Activated CD4-positive, alpha-beta T cell treated with anti-CD3 and anti-CD28 coated beads, Interleukin-10, Interleukin-2, amounts not matched to agents 100 ng/mL and 50 ng/mL, durations not matched to agents 16 hours and 8 hours (primary cell): Measurements from ENCODE around the gene MYH14.
"Not testable (repeated sequence)": the region's sequence is repeated elsewhere in the genome, so short reads cannot be mapped to it uniquely, and the experiment has no call there.

Experiments
- DNase-seq: peaks from one replicate; pipeline ENCODE4 v3.0.0-alpha.2; 2020

The MYH14 gene

DNA sequence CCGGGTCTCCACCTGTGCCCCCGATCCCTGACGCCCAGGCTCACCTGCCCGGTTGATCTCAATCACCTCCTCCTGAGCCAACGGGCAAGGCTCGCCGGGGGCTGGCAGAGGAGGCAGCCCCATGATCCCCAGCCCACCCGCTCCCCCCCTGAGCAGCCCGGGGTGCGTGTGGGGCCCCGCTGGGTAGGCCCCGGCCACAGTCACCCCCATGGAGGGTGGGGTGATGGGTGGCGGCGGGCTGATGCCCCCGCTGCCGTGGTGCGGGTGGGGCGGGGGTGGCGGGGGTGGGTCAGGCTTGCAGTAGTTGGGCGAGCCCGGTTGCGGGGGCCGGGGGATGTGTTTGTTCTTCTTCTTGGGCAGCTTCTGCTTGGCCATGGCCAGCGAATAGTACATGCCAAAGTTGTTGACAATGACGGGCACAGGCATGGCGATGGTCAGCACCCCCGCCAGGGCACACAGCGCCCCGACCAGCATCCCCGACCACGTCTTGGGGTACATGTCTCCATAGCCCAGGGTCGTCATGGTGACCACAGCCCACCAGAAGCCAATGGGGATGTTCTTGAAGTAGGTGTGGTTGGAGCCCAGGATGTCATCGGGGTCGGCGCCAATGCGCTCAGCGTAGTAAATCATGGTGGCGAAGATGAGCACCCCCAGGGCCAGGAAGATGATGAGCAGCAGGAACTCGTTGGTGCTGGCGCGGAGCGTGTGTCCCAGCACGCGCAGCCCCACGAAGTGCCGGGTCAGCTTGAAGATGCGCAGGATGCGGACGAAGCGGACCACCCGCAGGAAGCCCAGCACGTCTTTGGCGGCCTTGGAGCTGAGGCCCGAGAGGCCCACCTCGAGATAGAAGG, 119.7 kb downstream of the MYH14 start:
- DNase-seq: no peak

DNA sequence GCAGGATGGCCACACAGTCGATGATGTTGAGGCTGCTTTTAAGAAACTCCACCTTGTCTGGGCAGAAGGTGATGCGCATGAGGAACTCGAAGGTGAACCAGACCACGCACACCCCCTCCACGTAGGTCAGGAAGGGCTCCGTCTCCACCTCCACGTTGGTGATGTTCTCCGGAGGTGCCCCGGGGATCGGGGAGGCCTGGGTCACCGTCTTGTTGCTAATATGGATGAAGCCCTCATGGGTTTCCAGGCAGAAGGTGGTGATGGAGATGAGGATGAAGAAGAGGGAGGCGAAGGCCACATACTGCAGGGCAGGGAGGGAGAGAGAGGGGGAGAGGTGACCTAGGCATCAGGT, 120.3 kb downstream of the MYH14 start:
- no peak for DNase-seq

DNA sequence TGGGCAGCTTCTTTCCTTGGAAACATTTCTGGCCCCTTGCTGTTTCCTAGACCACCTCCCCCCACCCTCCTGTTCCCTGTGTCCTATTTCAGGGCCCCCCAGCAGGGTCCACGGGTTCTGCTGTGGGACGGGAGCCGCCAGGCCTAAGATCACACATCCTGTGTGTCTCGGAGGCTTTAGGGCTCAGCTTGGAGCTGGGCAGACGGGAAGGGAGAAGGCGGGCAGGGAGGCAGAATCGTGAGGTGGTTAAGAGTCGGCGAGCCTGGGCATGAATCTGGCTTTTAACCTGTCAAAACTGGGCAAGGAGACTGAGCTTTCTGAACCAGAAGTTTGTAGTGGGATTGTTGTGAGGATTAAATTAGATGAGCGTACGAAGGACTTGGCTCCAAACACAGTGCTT, 120.9 kb downstream of the MYH14 start:
- DNase-seq: no peak

DNA sequence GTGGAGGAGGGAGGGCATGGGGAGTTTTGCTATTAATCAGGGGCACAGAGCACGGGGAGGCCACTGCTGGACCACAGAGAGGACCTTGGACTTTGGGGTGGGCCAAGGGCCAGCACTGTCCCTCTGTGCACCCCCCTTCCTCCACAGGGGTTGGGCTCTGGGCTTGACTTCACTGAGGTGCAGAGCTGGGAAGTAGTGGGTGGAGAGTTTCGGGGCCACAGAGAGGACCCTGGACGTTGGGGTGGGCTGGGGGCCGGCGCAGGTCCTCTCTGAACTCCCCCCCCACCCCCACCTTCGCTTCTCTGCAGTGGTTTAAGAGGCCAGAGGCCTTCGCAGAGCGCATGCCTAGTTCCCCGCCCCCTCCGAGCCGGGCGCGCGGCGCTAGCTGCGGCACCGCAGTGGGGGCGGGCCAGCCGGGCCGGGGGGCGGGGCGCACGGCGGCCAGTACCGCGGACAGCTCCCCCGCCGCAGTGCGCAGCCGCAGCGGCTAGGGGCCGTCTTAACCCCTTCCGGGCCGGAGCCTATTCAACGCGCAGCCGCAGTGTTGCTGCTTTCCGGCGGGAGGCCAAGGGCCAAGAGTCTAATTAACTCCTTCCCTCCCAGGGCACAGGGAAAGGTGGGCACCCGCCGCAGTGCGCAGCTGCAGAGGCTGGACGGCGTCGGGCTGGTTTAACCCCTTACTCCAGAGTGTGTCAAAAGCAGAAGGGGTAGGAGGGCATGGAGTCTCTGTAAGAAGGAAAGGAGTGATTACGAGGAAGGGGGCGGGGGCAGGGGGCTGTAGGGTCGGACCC, 122.1 kb downstream of the MYH14 start:
- DNase-seq: peak; percentile 91

DNA sequence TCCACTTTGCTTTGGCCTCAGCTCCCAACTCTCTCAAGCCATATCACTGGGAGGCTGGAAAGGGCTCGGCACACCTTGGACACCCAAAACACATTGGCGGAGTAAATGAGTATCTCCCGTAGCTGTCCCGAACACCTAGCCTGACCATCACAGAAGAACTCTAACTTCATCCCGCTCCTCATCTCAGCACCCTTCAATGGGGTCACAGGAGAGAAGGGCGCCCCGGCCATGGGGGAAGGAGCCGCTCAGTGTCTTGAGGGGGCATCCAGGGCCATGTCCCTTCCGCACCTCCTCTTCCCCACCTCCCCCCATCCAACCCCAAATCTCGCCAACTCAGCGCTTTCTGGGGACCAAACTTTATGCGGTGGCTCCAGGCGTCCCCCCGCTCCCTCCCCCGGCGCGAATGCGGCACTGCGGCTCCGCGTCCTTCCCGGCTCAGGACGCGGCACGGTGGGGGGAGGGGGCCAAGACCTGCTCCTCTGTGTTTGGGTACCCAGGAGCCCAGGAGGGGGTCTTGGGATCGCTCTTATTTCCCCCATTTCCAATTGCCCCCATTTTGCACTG, 122.8 kb downstream of the MYH14 start:
- no peak for DNase-seq

DNA sequence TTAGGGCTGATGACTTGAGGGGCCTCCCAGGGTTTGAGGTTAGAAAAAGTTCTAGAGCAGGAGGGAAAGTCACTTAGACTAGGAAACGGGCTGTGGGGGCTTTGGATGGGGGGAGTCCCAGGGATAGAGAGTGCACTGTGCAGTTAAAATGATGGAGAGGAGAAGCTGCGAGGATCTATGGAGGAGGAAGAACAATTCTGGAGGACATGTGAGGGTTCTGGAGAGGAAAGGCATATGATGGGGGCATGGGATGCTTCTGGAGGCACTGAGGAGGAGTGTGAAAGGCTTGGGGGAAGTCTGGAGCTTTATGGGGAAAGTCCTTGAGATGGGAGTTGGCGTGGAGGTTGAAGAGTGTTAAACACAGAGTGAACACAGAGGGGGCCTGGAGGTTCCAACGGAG, 123.6 kb downstream of the MYH14 start:
- no peak for DNase-seq

DNA sequence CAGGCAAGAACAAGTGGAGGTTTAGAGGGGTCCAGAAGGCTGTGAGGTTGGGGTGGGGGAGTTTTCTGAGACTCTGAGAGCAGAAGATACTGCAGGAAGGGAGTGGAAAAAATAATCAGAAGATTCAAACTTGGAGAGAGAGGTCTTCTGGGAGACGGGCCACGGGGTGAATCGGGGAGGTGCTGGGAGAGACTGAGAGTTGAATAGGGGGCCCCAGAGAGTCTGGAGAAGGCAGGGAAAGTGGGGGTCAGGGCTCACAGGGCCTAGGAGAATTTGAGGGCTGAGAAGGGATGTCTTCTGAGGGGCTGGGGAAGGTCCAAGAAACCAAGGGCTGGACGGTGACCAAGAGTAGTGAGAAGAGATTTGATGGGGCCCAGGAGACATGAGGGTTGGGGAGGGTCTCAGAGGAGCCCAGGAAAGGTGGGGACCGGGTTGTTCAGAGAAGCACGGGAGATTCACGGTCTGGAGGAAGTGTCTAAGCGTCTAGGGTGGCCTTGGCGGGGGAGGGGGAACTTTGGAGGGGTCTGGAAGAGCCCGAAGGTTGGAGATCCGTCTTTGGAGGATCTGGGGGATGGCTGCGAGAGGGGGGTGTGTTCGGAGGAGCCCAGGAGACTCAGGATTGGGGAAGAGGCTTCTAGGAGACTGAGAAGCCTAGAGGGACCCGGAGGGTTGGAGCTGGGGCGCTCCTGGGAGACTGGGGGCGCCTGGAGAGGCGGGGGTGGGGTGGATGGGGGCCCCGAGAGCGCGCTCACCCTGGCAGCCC, 124.2 kb downstream of the MYH14 start:
- no peak for DNase-seq

DNA sequence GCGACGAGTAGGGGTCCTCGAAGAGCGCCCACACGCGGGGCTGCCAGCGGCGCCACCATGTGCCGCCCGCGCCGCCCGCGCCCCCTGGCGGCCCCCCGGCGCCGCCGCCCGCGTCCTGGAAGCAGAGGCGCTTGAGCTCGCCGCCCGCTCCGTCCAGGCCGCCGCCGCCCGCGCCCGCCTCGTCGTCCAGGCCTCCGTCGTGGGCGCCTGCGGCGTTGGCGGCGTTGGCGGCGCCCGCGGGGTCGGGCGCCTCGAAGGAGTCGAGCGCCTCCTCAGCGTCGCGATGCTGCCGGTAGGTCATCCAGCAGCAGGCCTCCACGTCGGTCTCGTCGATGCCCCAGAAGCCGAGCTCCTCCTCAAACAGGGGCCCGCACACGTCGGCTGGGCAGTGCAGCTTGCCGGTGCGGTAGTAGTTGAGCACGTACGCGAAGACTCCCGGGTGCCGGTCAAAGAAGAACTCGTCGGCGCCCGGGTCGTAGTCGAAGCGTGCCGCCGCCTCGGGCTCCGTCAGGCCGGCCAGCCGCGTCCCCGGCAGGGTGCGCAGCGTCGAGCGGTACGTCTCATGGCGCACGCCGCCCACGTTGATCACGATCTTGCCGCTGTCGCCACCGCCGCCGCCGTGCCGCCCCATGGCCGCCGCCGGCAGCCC, 124.9 kb downstream of the MYH14 start:
- peak; percentile 51 for DNase-seq

DNA sequence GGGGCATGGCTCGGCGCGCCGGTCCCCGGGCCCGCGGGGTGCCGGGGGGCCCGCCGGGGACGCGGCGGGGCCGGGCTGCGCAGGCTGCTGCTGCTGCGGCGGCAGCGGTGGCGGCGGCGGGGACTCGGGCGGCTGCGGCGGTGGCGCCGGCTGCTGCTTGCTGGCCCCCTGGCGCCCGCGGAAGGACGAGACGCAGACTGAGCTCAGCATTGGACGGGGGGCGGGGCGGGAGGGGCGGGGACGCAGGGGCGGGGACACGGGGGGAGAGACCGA, 125.4 kb downstream of the MYH14 start:
- no peak for DNase-seq

DNA sequence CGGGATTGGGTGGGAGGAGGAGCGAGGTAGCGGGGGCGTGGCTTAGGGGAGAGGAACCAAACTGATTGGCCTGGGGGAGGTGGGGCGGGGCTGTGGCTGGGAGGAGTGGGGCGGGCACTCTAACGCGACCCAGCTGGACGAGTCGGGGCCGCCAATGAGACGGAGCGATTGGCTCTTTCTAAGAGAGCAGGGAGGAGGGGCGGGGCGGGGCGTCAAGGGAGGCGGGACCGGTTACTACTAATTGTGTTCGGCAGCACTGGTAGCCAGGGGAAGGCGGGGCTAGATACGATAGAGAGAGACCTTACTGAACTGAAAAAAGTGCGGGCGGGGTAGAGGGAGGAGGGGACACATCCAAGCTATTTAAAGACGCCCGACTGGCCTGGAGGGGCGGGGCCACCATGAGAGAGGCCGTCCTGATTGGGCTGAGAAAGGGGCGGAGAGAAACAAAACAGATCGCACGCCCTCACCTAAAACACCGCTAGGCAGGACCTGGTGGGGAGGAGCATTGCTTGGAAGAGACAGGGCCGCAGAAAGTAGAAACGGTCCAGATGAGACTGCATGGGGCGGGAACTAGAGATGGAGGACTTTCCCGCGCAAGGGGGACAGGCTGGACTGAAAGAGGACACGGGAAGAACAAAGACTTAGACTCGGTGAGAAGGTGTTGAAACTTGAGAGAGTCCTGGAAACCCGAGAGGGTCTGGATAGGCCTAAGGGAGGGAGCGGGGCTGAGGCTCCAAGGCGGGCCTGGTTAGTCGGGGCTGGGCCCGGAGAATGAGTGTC, 125.9 kb downstream of the MYH14 start, which contains the start of gene KCNC3:
Gene KCNC3 (minus strand): TSS at position 232 of the 780 bp plus-strand sequence. CDS start 295 bp downstream, outside the sequence.
- peak; percentile 99 for DNase-seq

DNA sequence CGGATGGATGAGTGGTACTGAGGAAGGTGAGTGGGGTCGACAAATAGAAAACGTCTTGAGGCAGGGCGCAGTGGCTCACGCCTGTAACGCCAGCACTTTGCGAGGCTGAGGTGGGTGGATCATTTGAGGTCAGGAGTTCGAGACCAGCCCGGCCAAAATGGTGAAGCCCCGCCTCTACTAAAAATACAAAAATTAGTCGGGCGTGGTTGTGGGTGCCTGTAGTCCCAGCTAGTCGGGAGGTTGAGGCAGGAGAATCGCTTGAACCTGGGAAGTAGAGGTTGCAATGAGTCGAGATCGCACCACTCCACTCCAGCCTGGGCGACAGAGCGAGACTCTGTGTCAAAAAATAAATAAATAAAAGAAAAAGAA, 126.5 kb downstream of the MYH14 start:
- DNase-seq: not testable (repeated sequence)

DNA sequence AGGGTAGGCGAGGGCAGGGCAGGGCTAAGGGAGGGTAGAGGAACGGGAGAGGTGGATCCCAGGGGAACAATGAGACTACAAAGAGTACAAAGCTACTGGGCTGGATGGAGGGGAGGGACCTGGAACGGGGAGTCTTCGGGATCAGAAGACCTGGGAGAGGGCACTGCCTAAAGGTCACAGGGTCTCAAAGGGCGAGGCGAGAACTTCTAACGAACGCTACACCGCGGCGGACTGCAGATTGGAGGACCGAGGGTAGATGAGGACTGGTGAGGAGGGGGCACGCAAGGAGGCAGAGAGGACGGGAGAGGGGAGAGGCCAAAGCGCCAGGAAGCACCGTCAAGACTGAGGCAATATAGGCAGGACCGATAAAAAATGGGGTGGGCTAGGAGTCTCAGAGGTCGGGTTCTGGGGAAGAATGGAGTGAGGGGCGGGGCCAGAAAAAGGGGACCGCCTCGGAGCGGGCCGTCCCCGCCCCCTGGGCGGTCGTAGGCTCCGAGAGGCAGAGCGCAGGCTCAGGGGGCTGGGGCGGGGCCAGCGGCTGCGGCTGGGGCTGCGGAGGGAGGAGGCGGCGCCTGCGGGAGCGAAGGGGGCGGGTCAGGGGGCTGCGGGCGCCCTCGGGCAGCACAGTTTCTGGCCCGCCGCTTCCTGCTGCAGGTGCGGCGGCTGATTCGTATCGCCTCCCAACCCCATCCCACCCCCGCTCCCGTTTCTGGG, 127.1 kb downstream of the MYH14 start:
- DNase-seq: peak; percentile 95

DNA sequence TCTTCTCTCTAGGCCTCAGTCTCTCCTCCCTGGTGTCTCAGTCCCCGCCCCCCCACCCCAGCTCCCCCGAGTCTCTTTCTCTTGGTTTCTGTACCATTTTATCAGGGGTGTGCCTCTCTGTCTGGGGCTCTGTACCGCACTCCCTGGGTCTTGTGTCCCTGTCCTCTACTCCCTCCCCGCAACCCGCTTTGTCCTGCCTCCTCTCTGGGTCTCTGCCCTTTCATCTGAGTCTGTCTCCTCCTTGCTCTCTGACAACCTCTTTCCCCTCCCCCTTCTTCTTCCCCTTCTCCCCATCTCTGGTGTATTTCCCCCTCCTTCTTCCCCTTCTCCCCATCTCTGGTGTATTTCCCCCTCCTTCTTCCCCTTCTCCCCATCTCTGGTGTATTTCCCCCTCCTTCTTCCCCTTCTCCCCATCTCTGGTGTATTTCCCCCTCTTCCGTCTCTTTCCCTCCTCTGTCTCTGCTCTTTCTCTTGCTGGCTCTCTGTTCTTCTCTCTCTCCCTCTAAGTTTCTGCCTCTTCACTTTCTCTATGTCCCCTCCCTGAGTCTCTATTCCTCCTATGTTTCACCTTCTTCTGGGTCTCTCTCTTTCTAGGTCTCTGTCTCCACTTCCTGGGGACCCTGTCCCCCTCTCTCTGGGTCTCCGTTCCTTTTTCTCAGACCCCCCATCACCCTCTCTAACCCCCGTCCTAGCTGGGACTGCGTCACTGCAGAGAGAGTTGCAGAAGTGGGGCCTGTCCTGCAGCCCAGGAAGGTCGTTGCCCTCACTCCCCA, 128.0 kb downstream of the MYH14 start:
- peak; percentile 35 for DNase-seq

DNA sequence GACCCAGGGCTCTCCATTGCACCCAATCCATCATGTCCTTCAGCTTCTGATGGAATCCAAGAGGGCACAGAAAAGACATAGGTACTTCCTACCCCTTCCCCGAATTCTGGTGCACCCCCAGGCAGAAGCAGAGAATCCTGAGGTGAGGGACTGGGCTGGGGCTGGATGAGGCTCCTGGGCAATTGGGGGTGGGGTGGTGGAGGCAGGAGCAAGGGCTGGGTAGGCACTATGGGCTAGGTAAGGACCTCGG, 128.5 kb downstream of the MYH14 start:
- DNase-seq: no peak

DNA sequence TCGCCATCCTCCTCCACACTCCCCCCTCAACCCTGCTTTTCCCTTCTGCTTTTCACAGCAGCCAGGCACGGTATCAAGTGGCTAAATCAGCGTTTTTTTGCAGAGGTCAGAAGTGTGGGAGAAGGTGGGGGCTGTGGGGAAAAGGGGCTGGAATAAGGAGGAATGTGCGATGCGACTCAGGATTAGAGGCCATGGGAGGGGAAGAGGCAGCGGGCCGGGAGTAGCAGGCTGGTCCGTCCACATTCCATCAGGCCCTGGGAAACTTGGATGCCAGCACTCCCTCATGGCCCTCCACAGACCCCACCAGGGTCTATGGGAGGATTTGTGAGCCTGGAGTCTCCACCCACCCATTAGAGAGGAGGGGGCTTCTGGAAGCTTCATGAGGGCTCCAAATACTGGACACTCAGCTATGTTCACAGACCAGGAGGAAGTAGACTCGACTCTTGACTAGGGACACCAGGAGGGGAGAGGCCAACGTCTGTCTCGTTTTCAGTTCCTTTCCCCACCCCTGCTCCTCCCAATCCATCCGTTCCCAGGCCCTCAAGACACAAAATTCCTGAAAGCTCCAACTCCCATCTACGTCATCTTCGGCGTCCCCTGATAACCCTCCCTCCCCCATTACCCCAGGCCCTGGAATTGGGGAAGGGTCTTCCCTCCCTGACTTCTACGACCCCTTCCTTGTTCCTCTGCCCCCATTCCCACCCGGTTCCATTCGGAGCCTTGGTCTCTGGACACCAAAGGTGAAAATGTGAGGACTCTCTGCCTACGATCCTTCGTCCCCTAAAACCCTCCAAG, 129.0 kb downstream of the MYH14 start:
- no peak for DNase-seq

DNA sequence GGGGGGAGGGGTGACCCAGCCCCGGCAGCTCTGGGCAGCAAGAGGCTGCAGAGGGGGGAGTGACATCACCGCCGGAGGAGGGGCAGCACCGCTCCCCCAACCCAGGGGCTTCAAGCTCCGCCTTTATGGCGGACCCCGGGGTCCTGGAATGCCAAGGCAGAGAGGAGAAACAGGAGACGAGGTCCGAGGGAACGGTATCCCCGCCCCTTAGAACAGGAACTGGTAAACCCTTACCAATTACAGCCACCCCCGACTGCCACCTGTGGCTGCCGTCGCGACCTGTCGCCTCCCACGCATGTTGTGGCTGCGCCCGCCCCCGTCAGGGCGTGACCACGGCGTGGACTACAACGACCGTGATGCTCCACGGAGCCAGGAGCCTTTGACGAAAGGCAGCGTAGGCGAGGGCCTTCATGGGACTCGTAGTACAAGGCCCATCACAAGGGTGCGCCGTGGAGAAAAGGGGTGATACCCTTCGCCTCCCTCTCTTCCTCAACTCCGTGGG, 129.9 kb downstream of the MYH14 start:
- peak; percentile 96 for DNase-seq

DNA sequence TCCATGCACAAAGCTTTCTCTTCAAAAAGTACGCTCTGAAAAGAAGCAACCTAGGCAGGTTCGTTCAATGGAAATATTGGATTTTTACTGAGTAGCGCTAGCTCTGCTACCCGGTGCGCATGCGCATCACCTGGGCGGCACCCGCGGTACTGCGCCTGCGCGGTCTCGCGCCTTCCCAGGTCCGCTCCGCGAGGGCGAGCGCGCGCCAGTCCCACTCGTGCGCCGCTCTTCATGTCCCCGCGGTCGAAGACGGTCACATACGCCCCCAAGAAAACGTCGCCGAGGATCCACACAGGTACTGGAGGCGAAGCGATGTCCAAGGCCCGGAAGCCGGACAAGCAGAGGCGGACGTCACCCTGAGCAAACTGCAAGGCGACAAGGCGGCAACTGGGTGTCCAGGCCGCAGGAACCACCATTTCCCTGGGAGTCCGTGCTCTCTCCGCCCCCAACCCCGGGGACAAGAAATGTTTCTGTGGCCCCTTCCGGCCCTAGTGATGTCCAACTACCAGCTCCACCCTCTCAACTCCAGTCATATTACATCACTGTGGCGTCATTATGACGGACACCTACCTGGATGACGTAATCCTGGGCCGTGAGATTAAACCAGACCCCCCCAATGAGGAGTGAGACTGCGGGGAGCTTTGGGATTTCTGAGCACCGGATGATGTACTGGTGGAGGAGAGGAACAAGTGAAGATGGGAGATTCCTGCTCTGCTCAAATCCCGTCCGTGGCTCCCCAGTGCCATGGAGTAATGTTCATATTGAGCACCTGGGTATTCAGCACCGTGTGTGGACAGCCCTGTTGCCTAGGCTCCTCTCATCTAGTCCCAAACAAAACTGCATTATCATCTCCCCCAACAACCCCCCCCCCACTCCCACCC, 130.6 kb downstream of the MYH14 start:
- DNase-seq: peak; percentile 86

DNA sequence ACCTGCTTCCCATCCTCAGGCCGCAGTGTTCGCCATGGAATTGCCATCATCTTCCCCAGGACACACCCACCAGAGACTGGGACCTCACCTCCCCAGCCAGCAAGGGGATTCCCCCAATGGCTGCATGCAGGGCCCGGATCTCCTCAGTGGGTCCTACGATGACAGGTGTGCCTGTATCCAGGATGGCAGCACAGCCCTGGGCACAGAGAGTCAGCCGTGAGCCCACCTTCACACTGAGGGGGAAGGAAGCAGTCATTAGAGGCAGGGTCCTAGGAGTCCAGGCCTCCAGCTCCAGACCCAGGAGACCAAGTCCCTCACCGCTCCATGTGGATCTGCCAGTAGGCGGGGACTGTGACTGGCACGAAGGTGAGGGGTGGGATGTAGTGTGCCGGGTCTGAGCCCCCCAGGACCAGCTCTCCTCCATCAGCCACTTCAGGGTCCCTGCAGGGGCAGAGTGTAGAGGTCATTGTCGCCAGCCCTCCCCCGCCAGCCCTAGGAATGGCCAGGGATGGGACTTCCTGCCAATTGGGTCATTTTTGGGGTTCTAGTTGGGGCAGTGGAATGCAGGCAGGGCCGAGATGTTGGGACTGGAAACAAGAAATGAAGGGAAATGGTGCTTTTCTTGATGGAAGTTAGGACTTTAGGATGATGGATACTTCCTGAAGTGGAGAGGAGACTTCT, 131.5 kb downstream of the MYH14 start:
- no peak for DNase-seq
